CD4-positive, alpha-beta T cell (primary cell): ENCODE data around the gene TNFRSF18. TPM values are rescaled to one million over a fixed set of nuclear protein-coding genes. Genes with fewer than 3 reads are reported as not detected.

Source experiments
- ATAC-seq: fragments of 200-7000 bp; cut with Tn5 transposase; one replicate; pipeline ENCODE4 v1.10.0; 2022; ENCODE audit warnings: mild to moderate bottlenecking; ENCODE audit not compliant: poor library complexity
- CTCF ChIA-PET: fragments of 350-600 bp; sonication (Branson Sonifier 250); formaldehyde crosslinking; loops from one replicate; lab custom pipeline; 2021; ENCODE audit warnings: antibody characterized with exemption, inconsistent platforms; lab: Charles Lee
- POLR2A ChIA-PET: fragments of 350-600 bp; sonication (Branson Sonifier 250); formaldehyde crosslinking; loops from one replicate; lab custom pipeline; 2021; ENCODE audit warnings: antibody characterized with exemption, inconsistent platforms; lab: Charles Lee
- DNase-seq, 14 experiments: peaks; one replicate each; pipeline ENCODE4 v3.0.0-alpha.2; 2013 to 2020; ENCODE audit warnings: mixed read lengths in 2 of 14
- H3K27ac ChIP-seq, 2 donors: one replicate each; pipeline versions ENCODE4 v1.5.1 to v1.7.0; 2013; ENCODE audit warnings: low read length in 2 of 2, low read depth in 1 of 2, mild to moderate bottlenecking in 1 of 2
- H3K27me3 ChIP-seq, 2 experiments: 1 replicate in 1 of 2; 2 replicates in 1 of 2; pipeline versions ENCODE4 v1.6.1 to v1.7.0; 2013; ENCODE audit warnings: low read length in 2 of 2, control low read depth in 1 of 2, mild to moderate bottlenecking in 1 of 2, moderate library complexity in 1 of 2; ENCODE audit not compliant: insufficient read depth in 2 of 2, control insufficient read depth in 1 of 2
- H3K36me3 ChIP-seq: one replicate; pipeline ENCODE4 v1.6.1; 2013; ENCODE audit warnings: low read length, control low read depth; ENCODE audit not compliant: insufficient read depth
- H3K4me1 ChIP-seq: one replicate; pipeline ENCODE4 v1.6.1; 2013; ENCODE audit warnings: low read length, control low read depth; ENCODE audit not compliant: insufficient read depth
- H3K4me3 ChIP-seq: one replicate; pipeline ENCODE4 v1.5.1; 2013; ENCODE audit warnings: mild to moderate bottlenecking, low read length, moderate library complexity
- H3K9me3 ChIP-seq, 2 experiments: 1 replicate in 1 of 2; 2 replicates in 1 of 2; pipeline versions ENCODE4 v1.6.1 to v1.7.0; 2013; ENCODE audit warnings: low read length in 2 of 2, mild to moderate bottlenecking in 2 of 2, control low read depth in 1 of 2, moderate library complexity in 1 of 2; ENCODE audit not compliant: control insufficient read depth in 1 of 2, insufficient read depth in 1 of 2
- H3K27ac Mint-ChIP-seq: one replicate; pipeline ENCODE4 v1.8.0; 2020; ENCODE audit warnings: mixed read lengths
- H3K27me3 Mint-ChIP-seq: one replicate; pipeline ENCODE4 v1.8.0; 2021; ENCODE audit warnings: mixed read lengths
- H3K36me3 Mint-ChIP-seq: one replicate; pipeline ENCODE4 v1.8.0; 2021; ENCODE audit warnings: low read depth, mixed read lengths
- H3K4me1 Mint-ChIP-seq: one replicate; pipeline ENCODE4 v1.8.0; 2021; ENCODE audit warnings: low read depth, mixed read lengths
- H3K4me3 Mint-ChIP-seq: one replicate; pipeline ENCODE4 v1.8.0; 2020; ENCODE audit warnings: mild to moderate bottlenecking, mixed read lengths
- H3K9me3 Mint-ChIP-seq: one replicate; pipeline ENCODE4 v1.8.0; 2020; ENCODE audit warnings: mixed read lengths
- CTCF ChIP-seq: fragments of 200-600 bp; IDR thresholded peaks from one replicate; pipeline ENCODE4 v1.8.0; 2022; ENCODE audit warnings: antibody characterized with exemption, mild to moderate bottlenecking
- intact Hi-C, 2 experiments: fragments of 100-400 bp; cut with DNase I in 1 of 2; cut with micrococcal nuclease in 1 of 2; formaldehyde crosslinking; loops; one replicate each; pipeline versions ENCODE4 v1.15.1 to v1.9.0; 2023 to 2025; cut with DNase I, micrococcal nuclease
- total RNA-seq, 174 experiments: library from RNA in 2 of 174; stranded (reverse) in 2 of 174; gene quantifications; one replicate each; pipeline ENCODE4 v1.2.3 and lab custom pipeline; 2021 to 2026

Gene TNFRSF18
- total RNA-seq, 2 experiments from 2014 or later = 14.8 to 17.8 TPM

DNA sequence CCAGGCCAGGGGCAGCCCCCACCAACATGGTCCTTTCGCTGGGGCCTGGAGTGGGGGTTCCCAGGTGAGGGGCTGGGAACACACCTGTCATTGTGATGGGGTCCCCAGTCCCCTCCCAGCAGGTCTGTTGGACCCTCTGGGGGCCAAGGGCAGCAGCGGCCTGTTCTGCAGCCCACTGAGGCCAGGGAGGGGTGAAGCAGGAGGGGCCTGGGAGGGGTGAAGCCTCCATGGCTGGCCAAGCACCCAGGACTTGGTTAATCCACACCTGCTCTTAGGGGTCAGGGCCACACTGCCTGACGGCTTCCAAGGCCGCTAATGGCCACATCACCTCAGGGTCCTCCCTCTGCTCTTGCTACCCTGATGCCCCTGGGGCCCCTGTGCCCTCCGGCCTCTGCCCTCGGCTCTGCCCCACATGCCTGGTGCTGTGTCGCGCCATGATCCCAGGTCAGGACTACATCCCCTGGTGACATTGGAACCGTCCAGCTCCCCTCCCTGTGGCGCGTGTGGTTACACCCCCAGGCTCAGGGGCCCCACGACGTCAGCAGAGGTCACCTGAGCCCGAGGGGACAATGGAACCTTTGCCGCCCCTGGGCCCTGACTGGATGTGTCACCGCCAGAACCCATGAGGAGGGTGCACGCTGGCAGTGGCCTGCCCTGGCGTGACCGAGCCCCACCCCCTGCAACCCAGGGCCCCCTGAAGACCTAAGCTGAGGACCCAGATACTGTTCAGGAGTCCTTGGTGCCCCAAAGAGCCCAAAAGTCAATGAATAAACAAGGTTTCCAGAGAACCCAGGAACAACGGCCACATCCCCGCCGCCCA is 7.0 kb downstream of the TNFRSF18 start:
- no peak for TF ChIP-seq CTCF
- Histone ChIP-seq H3K9me3 (peaks cover 0 to 14% of the 10 kb centered on the region in 2 experiments), H3K27me3 (no peaks in the 10 kb centered on the region), H3K4me3 (no peak overlapping the region), H3K27ac (no peak overlapping the region), H3K4me1 (peaks cover 14% of the 10 kb centered on the region), H3K36me3 (no peaks in the 10 kb centered on the region)
- Mint-ChIP-seq H3K36me3 (no peaks in the 10 kb centered on the region), H3K4me3 (peak overlapping the region; percentile 68), H3K27me3 (no peaks in the 10 kb centered on the region), H3K4me1 (peaks cover 3% of the 10 kb centered on the region), H3K27ac (peak overlapping the region; percentile 58), H3K9me3 (peaks cover 3% of the 10 kb centered on the region)
- ChIA-PET POLR2A (no interaction called here), CTCF (no interaction called here)
- ATAC-seq (no peak), DNase-seq (peak in 5 of 14 experiments; percentile 2 to 37 (median 16))
- intact Hi-C loops = no loop called here

GRCh38 chr1:1198423-1199140 is 7.8 kb downstream of the TNFRSF18 start:
- Mint-ChIP-seq H3K36me3 (no peaks in the 10 kb centered on the region), H3K9me3 (peaks cover 4% of the 10 kb centered on the region), H3K27me3 (no peaks in the 10 kb centered on the region), H3K27ac (no peak overlapping the region), H3K4me1 (peaks cover 3% of the 10 kb centered on the region), H3K4me3 (no peak overlapping the region)
- Histone ChIP-seq H3K4me1 (peaks cover 14% of the 10 kb centered on the region), H3K27ac (no peak overlapping the region), H3K4me3 (no peak overlapping the region), H3K36me3 (no peaks in the 10 kb centered on the region), H3K9me3 (peaks cover 0 to 14% of the 10 kb centered on the region in 2 experiments), H3K27me3 (no peaks in the 10 kb centered on the region)
- ChIA-PET POLR2A (no interaction called here), CTCF (no interaction called here)
- DNase-seq = peak in 2 of 14 experiments; percentile 0 to 32
- intact Hi-C loops = no loop called here
- no peak for ATAC-seq
- TF ChIP-seq CTCF = no peak

DNA sequence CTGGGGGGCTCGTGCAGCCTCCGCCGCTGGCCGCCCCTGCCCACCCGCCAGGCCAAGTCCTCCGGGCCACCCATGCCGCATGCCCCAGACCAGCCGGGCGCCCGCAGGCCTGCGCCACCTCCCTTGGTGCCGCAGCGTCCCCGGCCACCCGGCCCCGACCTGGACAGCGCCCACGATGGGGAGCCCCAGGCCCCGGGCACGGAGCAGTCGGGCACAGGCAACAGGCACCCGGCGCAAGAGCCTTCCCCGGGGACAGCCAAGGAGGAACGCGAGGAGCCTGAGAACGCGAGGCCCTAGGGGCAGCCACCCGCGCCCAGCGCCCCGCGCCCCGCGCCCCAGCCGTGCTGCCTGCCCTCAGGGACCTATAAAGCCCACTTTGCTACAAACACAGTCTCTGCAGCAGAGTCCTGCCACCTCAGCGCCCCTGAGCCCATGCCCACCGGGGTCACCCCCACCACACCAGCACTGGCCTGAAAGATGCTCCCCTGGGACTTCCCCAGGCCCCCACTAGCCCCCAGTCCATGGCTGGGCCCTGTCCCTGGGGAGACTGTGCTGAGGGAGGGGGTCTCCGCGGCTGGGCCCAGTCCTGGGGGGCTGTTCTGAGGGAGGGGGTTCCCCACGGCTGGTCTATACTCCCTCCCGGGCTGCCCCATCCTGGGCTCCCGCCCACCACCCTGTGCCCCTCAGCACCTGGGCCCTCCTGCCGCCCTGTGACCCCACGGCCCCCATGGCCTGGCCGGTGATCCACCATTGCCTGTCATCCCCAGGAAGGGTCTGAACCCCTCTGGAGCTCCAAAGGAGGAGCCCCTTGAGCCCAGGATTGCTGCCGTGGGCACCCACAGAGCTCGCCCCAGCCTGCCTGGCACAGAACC is 8.6 kb downstream of the TNFRSF18 start:
- DNase-seq (peak in 4 of 14 experiments; percentile 0 to 37 (median 17)), ATAC-seq (no peak)
- Mint-ChIP-seq H3K36me3 (no peaks in the 10 kb centered on the region), H3K27ac (no peak overlapping the region), H3K27me3 (no peaks in the 10 kb centered on the region), H3K9me3 (peaks cover 4% of the 10 kb centered on the region), H3K4me3 (no peak overlapping the region), H3K4me1 (peaks cover 3% of the 10 kb centered on the region)
- Histone ChIP-seq H3K36me3 (no peaks in the 10 kb centered on the region), H3K9me3 (peaks cover 0 to 14% of the 10 kb centered on the region in 2 experiments), H3K27me3 (no peaks in the 10 kb centered on the region), H3K4me1 (peaks cover 14% of the 10 kb centered on the region), H3K4me3 (no peak overlapping the region), H3K27ac (no peak overlapping the region)
- TF ChIP-seq CTCF = no peak
- CTCF ChIA-PET = no interaction called here
- intact Hi-C loops = no loop called here
- POLR2A ChIA-PET = no interaction called here
